Lower leg skin (tissue), 4 donors: Measurements from ENCODE around the gene PNP. TPM values are rescaled to one million over a fixed set of nuclear protein-coding genes. Genes with fewer than 3 reads are reported as not detected.
A peak's percentile ranks its signal among the peaks of the same experiment; 100 is the strongest.

Experiments used
- DNase-seq, 2 donors: peaks; one replicate each; pipeline ENCODE4 v3.0.0-alpha.2; 2019; ENCODE audit warnings: low spot score in 2 of 2
- H3K4me3 ChIP-seq: fragments of 200-600 bp; sonication (generic); 2 replicates; pipeline ENCODE4 v1.5.1; 2017; ENCODE audit warnings: mild to moderate bottlenecking, low read depth; ENCODE audit not compliant: poor library complexity, severe bottlenecking
- POLR2A ChIP-seq, 2 donors: fragments of 450-650 bp; IDR thresholded peaks; one replicate each; pipeline ENCODE4 v1.6.1; 2016 to 2017; ENCODE audit warnings: antibody characterized with exemption in 2 of 2, mild to moderate bottlenecking in 1 of 2, moderate library complexity in 1 of 2
- WGBS, 2 donors: methylation state at CpG; one replicate each; pipeline ENCODE4 v1.1.5; 2018; 5-methylcytosine and 5-hydroxymethylcytosine counted together
- intact Hi-C: fragments of 100-400 bp; cut with DNase I; formaldehyde crosslinking; loops from one replicate; pipeline ENCODE4 v1.15.0; 2023; ENCODE audit warnings: low total_unique reads
- total RNA-seq, 4 donors: library from RNA; depleted of rRNA; stranded (reverse); fragments of >200 nt; gene quantifications; one replicate each; pipeline ENCODE4 v1.1.0, GENCODE V29; 2016
- TF ChIP-seq, protein P1 (sequence below), 3 donors: fragments of 450-650 bp; IDR thresholded peaks; one replicate each; pipeline ENCODE4 v1.5.1; 2016; ENCODE audit warnings: antibody characterized with exemption in 3 of 3, mild to moderate bottlenecking in 3 of 3, moderate library complexity in 2 of 3

The PNP gene
- total RNA-seq = 10 to 100 TPM; 23.0 to 48.8 (median 36.2) TPM

DNA sequence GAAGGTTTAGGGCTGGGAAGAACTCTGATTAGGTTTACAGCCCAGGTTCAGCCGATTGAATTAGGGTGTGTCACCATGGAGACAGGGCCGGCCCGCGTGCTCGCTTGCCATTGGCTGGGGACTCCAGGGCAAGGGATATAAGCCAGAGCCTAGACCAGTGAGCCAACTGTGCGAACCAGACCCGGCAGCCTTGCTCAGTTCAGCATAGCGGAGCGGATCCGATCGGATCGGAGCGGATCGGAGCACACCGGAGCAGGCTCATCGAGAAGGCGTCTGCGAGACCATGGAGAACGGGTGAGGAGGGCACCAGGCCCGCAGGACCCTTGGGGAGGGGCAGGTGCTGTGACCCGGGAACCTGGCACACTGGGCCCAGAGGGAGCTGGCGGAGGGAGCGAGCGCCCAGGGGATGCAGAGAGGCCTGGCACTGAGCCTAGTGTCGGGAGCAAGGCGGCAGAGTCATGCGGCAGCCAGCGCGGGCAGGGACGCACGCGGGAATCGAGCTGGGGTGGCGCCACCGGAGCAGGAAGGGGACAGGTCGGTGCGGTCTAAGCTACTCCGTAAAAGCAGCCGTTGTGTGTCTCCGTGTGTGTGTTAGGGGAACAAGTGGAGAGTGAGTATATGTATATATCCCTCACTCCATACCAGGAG lies at the start of gene PNP:
PNP (plus strand) TSS at position 165 of the 648 bp plus-strand sequence; CDS start at position 284, 119 bp downstream.
- peak within 1 kb of the TSS; percentile 65 for H3K4me3 ChIP-seq
- WGBS, 2 donors = 0% methylated on average over 13 to 28 of the region's 40 CpGs
- TF ChIP-seq POLR2A (IDR thresholded peaks at IDR 0.05) = peak in 1 of 2 donors; percentile 33
- TF ChIP-seq, protein P1, sequence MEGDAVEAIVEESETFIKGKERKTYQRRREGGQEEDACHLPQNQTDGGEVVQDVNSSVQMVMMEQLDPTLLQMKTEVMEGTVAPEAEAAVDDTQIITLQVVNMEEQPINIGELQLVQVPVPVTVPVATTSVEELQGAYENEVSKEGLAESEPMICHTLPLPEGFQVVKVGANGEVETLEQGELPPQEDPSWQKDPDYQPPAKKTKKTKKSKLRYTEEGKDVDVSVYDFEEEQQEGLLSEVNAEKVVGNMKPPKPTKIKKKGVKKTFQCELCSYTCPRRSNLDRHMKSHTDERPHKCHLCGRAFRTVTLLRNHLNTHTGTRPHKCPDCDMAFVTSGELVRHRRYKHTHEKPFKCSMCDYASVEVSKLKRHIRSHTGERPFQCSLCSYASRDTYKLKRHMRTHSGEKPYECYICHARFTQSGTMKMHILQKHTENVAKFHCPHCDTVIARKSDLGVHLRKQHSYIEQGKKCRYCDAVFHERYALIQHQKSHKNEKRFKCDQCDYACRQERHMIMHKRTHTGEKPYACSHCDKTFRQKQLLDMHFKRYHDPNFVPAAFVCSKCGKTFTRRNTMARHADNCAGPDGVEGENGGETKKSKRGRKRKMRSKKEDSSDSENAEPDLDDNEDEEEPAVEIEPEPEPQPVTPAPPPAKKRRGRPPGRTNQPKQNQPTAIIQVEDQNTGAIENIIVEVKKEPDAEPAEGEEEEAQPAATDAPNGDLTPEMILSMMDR (IDR thresholded peaks at IDR 0.05) = no peak
- DNase-seq = peak; percentile 91 to 98
- intact Hi-C loops = loop anchor here (10.0 kb wide), 1 partner anchor 215 kb away; the partner anchor contains the start of genes ANG and RNASE4

DNA sequence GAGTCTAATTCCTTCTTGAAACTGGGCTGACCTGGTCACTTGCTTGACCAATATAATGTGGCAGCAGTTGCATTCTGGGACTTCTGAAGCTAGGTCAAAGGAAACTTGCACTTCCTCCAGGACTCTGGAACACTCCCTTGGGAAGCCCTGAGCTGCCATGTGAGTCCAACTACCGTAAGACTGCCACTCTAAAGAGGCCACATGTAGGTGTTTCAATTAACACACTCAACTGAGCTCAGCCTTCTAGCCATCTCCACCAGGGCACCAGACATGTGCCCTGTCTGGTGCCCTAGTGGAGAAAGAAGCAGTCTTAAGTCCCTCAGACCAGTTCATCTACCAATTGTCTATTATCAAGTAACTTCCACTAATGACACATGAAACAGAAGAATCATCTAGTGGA lies 49.8 kb upstream of the PNP start:
- H3K4me3 ChIP-seq = no peak overlapping the region
- peak in 1 of 2 donors; percentile 67 for DNase-seq
- intact Hi-C loops = no loop called here
- 56 to 82% methylated on average over 1 of the region's 1 CpG for WGBS, 2 donors
- no peak for TF ChIP-seq POLR2A (IDR thresholded peaks at IDR 0.05)
- TF ChIP-seq, protein P1 (IDR thresholded peaks at IDR 0.05) = no peak

GRCh38 chr14:20421267-20421666 lies 47.9 kb upstream of the PNP start:
- DNase-seq = peak in 1 of 2 donors; percentile 13
- TF ChIP-seq POLR2A (IDR thresholded peaks at IDR 0.05) = no peak
- TF ChIP-seq, protein P1 (IDR thresholded peaks at IDR 0.05) = no peak
- no peak overlapping the region for H3K4me3 ChIP-seq
- 24 to 36% methylated on average over 2 of the region's 2 CpGs for WGBS, 2 donors
- intact Hi-C loops = no loop called here

DNA sequence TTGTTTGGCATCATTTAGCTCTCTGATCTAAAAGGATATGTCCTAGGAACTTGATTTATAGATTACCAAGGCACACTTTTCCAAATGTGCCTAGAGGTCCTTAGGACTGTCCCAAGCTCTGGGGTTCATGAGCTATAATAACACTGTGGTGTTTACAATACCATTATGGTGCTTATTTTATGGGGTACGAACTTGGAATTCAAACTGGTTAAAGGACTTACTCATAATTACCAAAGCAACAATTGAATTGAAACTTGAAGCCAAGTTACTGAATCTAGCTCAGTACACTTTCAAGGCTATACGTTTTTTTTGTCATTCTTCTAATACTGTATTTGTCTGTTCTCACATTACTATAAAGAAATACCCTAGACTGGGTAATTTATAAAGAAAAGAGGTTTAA lies 46.3 kb upstream of the PNP start:
- TF ChIP-seq, protein P1 (IDR thresholded peaks at IDR 0.05) = no peak
- TF ChIP-seq POLR2A (IDR thresholded peaks at IDR 0.05) = no peak
- DNase-seq = no peak
- no peak overlapping the region for H3K4me3 ChIP-seq
- intact Hi-C loops = no loop called here
- WGBS, 2 donors = 63 to 73% methylated on average over 2 of the region's 2 CpGs

DNA sequence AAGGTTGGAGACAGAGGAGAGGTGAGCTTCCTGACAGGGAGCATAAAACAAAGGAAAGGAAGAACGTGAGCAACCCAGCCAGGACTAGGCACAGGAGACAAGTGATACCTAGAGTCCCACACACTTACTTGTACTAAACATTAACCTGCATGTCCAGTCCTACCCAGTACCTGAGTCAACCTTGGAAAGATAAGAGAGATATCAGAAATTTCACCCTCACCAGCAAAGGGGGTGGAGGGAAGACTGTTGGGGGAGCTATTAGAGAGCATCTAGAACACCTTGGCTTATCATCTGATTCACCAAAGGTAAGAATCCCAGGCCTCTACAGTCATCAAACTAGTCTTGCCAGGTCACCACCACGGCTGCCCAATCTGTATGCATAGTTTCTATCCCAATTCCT lies 44.4 kb upstream of the PNP start:
- peak in 1 of 2 donors; percentile 23 for DNase-seq
- intact Hi-C loops = no loop called here
- H3K4me3 ChIP-seq = no peak overlapping the region
- WGBS, 2 donors = 32 to 44% methylated on average over 2 of the region's 2 CpGs
- TF ChIP-seq POLR2A (IDR thresholded peaks at IDR 0.05) = no peak
- TF ChIP-seq, protein P1 (IDR thresholded peaks at IDR 0.05) = no peak
